Erythroblast (primary cell): ENCODE data around the gene DTX4.

Experiments used
- GATA1 ChIP-seq: IDR thresholded peaks from 2 replicates; pipeline ENCODE4 v1.6.1; 2011; ENCODE audit warnings: low read depth, mild to moderate bottlenecking, control low read depth, low read length, moderate library complexity
- POLR2A ChIP-seq: IDR thresholded peaks from 2 replicates; pipeline ENCODE4 v1.6.1; 2011; ENCODE audit warnings: mild to moderate bottlenecking, low read length

- TF ChIP-seq POLR2A (no peak), GATA1 (no peak)
Observed at GRCh38 chr11:59180907-59181306, 9.0 kb downstream of the DTX4 start.
